CD14-positive monocyte (primary cell): ENCODE data around the gene KRTAP3-3. TPM values are rescaled to one million over a fixed set of nuclear protein-coding genes. Genes with fewer than 3 reads are reported as not detected.

Source experiments
- DNase-seq, 3 donors: peaks; one replicate each; pipeline ENCODE4 v3.0.0-alpha.2; 2011 to 2022
- H2AFZ ChIP-seq: 2 replicates; pipeline ENCODE4 v1.6.0; 2012; ENCODE audit warnings: mild to moderate bottlenecking, low read depth, low read length, inconsistent platforms; ENCODE audit not compliant: insufficient read depth, poor library complexity, severe bottlenecking
- H3K27ac ChIP-seq, 2 donors: 1 replicate in 1 of 2; 2 replicates in 1 of 2; pipeline ENCODE4 v1.5.1; 2012 to 2013; ENCODE audit warnings: low read length in 2 of 2, control low read depth in 1 of 2, inconsistent platforms in 1 of 2, low read depth in 1 of 2, mild to moderate bottlenecking in 1 of 2
- H3K27me3 ChIP-seq, 2 donors: one replicate each; pipeline versions ENCODE4 v1.6.0 to v1.6.1; 2011 to 2013; ENCODE audit warnings: low read length in 2 of 2; ENCODE audit not compliant: control insufficient read depth in 2 of 2, insufficient read depth in 2 of 2
- H3K36me3 ChIP-seq, 2 donors: replicated peaks in 1 of 2; 1 replicate in 1 of 2; 2 replicates in 1 of 2; pipeline versions ENCODE4 v1.5.1 to v1.6.1; 2012 to 2013; ENCODE audit warnings: low read length in 2 of 2, control low read depth in 1 of 2, inconsistent platforms in 1 of 2, mild to moderate bottlenecking in 1 of 2; ENCODE audit not compliant: insufficient read depth in 2 of 2, control insufficient read depth in 1 of 2
- H3K4me1 ChIP-seq, 2 donors: 1 replicate in 1 of 2; 2 replicates in 1 of 2; pipeline versions ENCODE4 v1.5.1 to v1.6.1; 2012 to 2013; ENCODE audit warnings: low read length in 2 of 2, control low read depth in 1 of 2, inconsistent platforms in 1 of 2, mild to moderate bottlenecking in 1 of 2, moderate library complexity in 1 of 2; ENCODE audit not compliant: insufficient read depth in 2 of 2, control insufficient read depth in 1 of 2
- H3K4me2 ChIP-seq: replicated peaks from 2 replicates; pipeline ENCODE3; 2012; ENCODE audit warnings: low read length, moderate library complexity, mild to moderate bottlenecking; ENCODE audit not compliant: poor library complexity, severe bottlenecking; ENCODE audit errors: extremely low read depth
- H3K4me3 ChIP-seq, 3 experiments: fragments of 200-600 bp in 1 of 3; sonication (generic) in 1 of 3; replicated peaks in 1 of 3; 1 replicate in 2 of 3; 2 replicates in 1 of 3; pipeline ENCODE4 v1.5.1; 2011 to 2013; ENCODE audit warnings: low read length in 3 of 3, mild to moderate bottlenecking in 3 of 3, control low read depth in 2 of 3, low read depth in 2 of 3, inconsistent platforms in 1 of 3, moderate library complexity in 1 of 3
- H3K79me2 ChIP-seq: 2 replicates; pipeline ENCODE4 v1.6.0; 2012; ENCODE audit warnings: mild to moderate bottlenecking, control low read depth, inconsistent platforms, low read length, moderate library complexity; ENCODE audit not compliant: insufficient read depth
- H3K9ac ChIP-seq: 2 replicates; pipeline ENCODE4 v1.6.0; 2017; ENCODE audit warnings: low read length, mild to moderate bottlenecking; ENCODE audit not compliant: insufficient read depth, poor library complexity, severe bottlenecking
- H3K9me3 ChIP-seq, 2 donors: replicated peaks in 1 of 2; 1 replicate in 1 of 2; 2 replicates in 1 of 2; pipeline versions ENCODE4 v1.5.1 to v1.6.1; 2012 to 2013; ENCODE audit warnings: low read length in 2 of 2, control low read depth in 1 of 2; ENCODE audit not compliant: control insufficient read depth in 1 of 2, insufficient read depth in 1 of 2
- H4K20me1 ChIP-seq: 2 replicates; pipeline ENCODE4 v1.6.0; 2012; ENCODE audit warnings: mild to moderate bottlenecking, low read length, control low read depth, moderate library complexity; ENCODE audit not compliant: insufficient read depth
- H3K27ac Mint-ChIP-seq, 7 donors: one replicate each; pipeline ENCODE4 v1.8.0; 2020; ENCODE audit warnings: mild to moderate bottlenecking in 7 of 7, mixed read lengths in 7 of 7, moderate library complexity in 6 of 7, inconsistent platforms in 2 of 7
- H3K27me3 Mint-ChIP-seq, 3 donors: one replicate each; pipeline ENCODE4 v1.8.0; 2021 to 2022; ENCODE audit warnings: low read depth in 3 of 3, mild to moderate bottlenecking in 3 of 3, mixed read lengths in 3 of 3, moderate library complexity in 3 of 3, inconsistent platforms in 1 of 3
- H3K36me3 Mint-ChIP-seq, 2 donors: one replicate each; pipeline ENCODE4 v1.8.0; 2020; ENCODE audit warnings: mixed read lengths in 2 of 2, inconsistent platforms in 1 of 2, mild to moderate bottlenecking in 1 of 2
- H3K4me1 Mint-ChIP-seq: one replicate; pipeline ENCODE4 v1.8.0; 2020; ENCODE audit warnings: mild to moderate bottlenecking, mixed read lengths
- H3K4me3 Mint-ChIP-seq, 2 donors: one replicate each; pipeline ENCODE4 v1.8.0; 2020; ENCODE audit warnings: mild to moderate bottlenecking in 2 of 2, mixed read lengths in 2 of 2, moderate library complexity in 1 of 2
- H3K9me3 Mint-ChIP-seq, 7 donors: one replicate each; pipeline ENCODE4 v1.8.0; 2020 to 2022; ENCODE audit warnings: mixed read lengths in 7 of 7, mild to moderate bottlenecking in 6 of 7, moderate library complexity in 6 of 7, inconsistent platforms in 2 of 7
- CTCF ChIP-seq: fragments of 200-600 bp; IDR thresholded peaks from one replicate; pipeline ENCODE4 v1.8.0; 2022; ENCODE audit warnings: antibody characterized with exemption, mild to moderate bottlenecking
- WGBS: methylation state at CpG from one replicate; pipeline ENCODE4 v1.1.5; 2013; ENCODE audit warnings: missing lambda C conversion rate; ENCODE audit not compliant: insufficient coverage; 5-methylcytosine and 5-hydroxymethylcytosine counted together
- intact Hi-C, 2 donors: fragments of 100-400 bp; cut with micrococcal nuclease; formaldehyde crosslinking; loops; one replicate each; pipeline versions ENCODE4 v1.15.0 to v1.15.1; 2023
- polyA plus RNA-seq, 3 donors: library from polyadenylated mRNA; depleted of rRNA in 1 of 3; unstranded in 2 of 3; stranded (reverse) in 1 of 3; fragments of 300-500 nt in 2 of 3; fragments of >200 nt in 1 of 3; fragmentation: Illumina TruSeq in 2 of 3; gene quantifications; 1 replicate in 2 of 3; 2 replicates in 1 of 3; pipeline ENCODE4 v1.2.3, GENCODE V29; 2012 to 2021

Gene KRTAP3-3
- polyA plus RNA-seq, 3 donors = not detected

GRCh38 chr17:41024697-41025096, 30.7 kb upstream of the KRTAP3-3 start:
- no peaks in the 10 kb centered on the region for H3K9me3 ChIP-seq
- H3K36me3 ChIP-seq = no peaks in the 10 kb centered on the region
- no peak overlapping the region for H3K27ac ChIP-seq
- intact Hi-C loops = no loop called here
- H3K9ac ChIP-seq = no peak overlapping the region
- TF ChIP-seq CTCF = no peak
- H3K4me1 Mint-ChIP-seq = no peaks in the 10 kb centered on the region
- no peak overlapping the region for H3K4me3 Mint-ChIP-seq
- peaks cover 2 to 7% (median 3%) of the 10 kb centered on the region in 3 donors for H3K27me3 Mint-ChIP-seq
- no peak overlapping the region for H3K4me3 ChIP-seq
- H3K4me2 ChIP-seq = no peak overlapping the region
- DNase-seq = no peak
- H3K36me3 Mint-ChIP-seq = no peaks in the 10 kb centered on the region
- H3K27ac Mint-ChIP-seq = no peak overlapping the region
- no peaks in the 10 kb centered on the region for H4K20me1 ChIP-seq
- peaks cover 0 to 7% (median 0%) of the 10 kb centered on the region in 7 donors for H3K9me3 Mint-ChIP-seq
- WGBS = no CpG with 5 or more reads among the region's 3 CpGs
- no peaks in the 10 kb centered on the region for H3K79me2 ChIP-seq
- H3K4me1 ChIP-seq = no peaks in the 10 kb centered on the region
- H2AFZ ChIP-seq = no peak overlapping the region
- no peaks in the 10 kb centered on the region for H3K27me3 ChIP-seq

- H3K9me3 ChIP-seq = no peaks in the 10 kb centered on the region
- no peak for DNase-seq
- no peak overlapping the region for H3K27ac ChIP-seq
- peaks cover 0 to 7% (median 0%) of the 10 kb centered on the region in 7 donors for H3K9me3 Mint-ChIP-seq
- H3K4me3 Mint-ChIP-seq = no peak overlapping the region
- H4K20me1 ChIP-seq = no peaks in the 10 kb centered on the region
- H3K4me3 ChIP-seq = no peak overlapping the region
- H3K4me1 Mint-ChIP-seq = no peaks in the 10 kb centered on the region
- no peak overlapping the region for H3K27ac Mint-ChIP-seq
- intact Hi-C loops = no loop called here
- H3K9ac ChIP-seq = no peak overlapping the region
- peaks cover 0 to 2% (median 2%) of the 10 kb centered on the region in 3 donors for H3K27me3 Mint-ChIP-seq
- no peak for TF ChIP-seq CTCF
- H3K27me3 ChIP-seq = no peaks in the 10 kb centered on the region
- no peaks in the 10 kb centered on the region for H3K36me3 ChIP-seq
- H3K36me3 Mint-ChIP-seq = no peaks in the 10 kb centered on the region
- no peak overlapping the region for H2AFZ ChIP-seq
- no peak overlapping the region for H3K4me2 ChIP-seq
- H3K79me2 ChIP-seq = no peaks in the 10 kb centered on the region
- no peaks in the 10 kb centered on the region for H3K4me1 ChIP-seq
Measured at GRCh38 chr17:41020336-41020735, 26.4 kb upstream of the KRTAP3-3 start.
